ENCODE results near the gene CDC42BPB. TPM values are rescaled to one million over a fixed set of nuclear protein-coding genes. Genes with fewer than 3 reads are reported as not detected.

CDC42BPB gene
- total RNA-seq, 1 donor from 2014 or later = 64.6 TPM

- intact Hi-C loops (cut with DNase I) = no loop called here
- ATAC-seq (ENCODE audit: poor library complexity) (no peak), DNase-seq (no peak)
These were observed 113.9 kb downstream of the CDC42BPB start for GRCh38 chr14:102943454-102943853.

- no peak for ATAC-seq (ENCODE audit: poor library complexity)
- intact Hi-C loops (cut with DNase I) = no loop called here
- DNase-seq = no peak
These were observed 115.3 kb downstream of the CDC42BPB start for GRCh38 chr14:102942069-102942468.

DNA sequence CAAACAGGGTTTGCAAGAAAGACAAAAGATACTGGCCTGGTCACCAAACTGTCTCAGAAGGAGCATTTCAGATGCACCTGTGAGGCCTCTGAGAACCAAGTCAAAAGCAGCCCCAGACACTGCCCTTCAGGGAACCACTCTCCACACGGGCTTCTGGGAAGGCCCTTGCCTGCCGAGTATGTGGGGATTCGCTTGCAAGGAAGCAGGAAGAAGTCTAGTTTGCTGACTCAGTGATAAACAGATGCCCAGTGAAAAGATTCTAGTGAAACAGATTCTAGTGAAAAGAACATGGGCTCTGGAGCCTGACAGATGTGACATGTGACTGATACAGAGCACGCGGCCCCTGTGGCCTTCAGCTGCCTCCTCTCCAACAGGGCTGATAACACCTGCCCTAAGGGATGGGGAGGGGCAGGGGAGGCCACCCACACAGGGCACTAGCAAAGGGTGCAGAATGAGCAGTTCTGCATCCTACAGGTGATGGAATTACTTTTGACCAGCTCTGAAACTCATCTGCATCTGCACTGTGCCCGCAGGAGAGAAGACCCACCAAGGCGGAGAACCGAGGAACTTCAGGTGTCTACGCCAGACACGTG, 115.8 kb downstream of the CDC42BPB start:
- DNase-seq (no peak), ATAC-seq (ENCODE audit: poor library complexity) (no peak)
- intact Hi-C loops (cut with DNase I) = no loop called here

GRCh38 chr14:102940729-102941362, 116.5 kb downstream of the CDC42BPB start:
- DNase-seq = no peak
- no peak for ATAC-seq (ENCODE audit: poor library complexity)
- intact Hi-C loops (cut with DNase I) = no loop called here

DNA sequence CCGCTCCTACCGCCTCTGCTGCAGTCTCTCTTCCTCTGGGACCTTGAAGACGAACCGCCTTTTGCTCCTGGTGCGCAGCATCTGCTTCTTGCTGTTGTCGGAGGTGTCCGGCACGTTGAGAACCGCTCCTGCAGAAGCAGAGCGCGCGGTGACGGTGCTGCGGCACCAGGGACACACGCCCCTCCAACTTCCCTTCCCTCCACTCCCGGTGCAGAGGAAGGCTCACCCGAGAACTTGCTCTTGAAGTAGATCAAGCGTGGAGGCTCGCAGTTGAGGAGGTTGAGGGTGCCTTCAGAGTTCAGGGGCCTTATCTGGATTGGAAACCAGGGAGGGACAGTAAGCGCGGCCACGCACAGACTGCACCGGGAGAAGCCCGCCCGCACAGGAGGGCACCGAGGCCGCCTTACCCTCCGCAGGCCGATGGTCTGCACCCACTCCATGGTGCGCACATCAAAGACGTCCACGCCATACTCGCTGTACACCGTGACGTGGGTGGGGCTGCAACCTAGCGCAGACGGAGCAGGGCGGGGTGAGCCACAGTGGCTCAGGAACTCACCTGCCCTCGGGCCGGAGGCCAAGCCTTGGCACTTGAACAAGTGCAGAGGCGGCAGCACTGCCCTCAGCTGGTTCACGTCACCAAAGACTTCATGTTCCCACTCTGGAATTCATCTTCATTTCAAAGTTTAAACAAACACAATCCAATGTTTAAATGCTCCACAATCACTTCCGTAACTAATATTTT, 117.4 kb downstream of the CDC42BPB start:
- DNase-seq (no peak), ATAC-seq (ENCODE audit: poor library complexity) (peak; percentile 48)
- intact Hi-C loops (cut with DNase I) = no loop called here

GRCh38 chr14:102939329-102939728, 118.0 kb downstream of the CDC42BPB start:
- DNase-seq (peak; percentile 43), ATAC-seq (ENCODE audit: poor library complexity) (no peak)
- intact Hi-C loops (cut with DNase I) = no loop called here

DNA sequence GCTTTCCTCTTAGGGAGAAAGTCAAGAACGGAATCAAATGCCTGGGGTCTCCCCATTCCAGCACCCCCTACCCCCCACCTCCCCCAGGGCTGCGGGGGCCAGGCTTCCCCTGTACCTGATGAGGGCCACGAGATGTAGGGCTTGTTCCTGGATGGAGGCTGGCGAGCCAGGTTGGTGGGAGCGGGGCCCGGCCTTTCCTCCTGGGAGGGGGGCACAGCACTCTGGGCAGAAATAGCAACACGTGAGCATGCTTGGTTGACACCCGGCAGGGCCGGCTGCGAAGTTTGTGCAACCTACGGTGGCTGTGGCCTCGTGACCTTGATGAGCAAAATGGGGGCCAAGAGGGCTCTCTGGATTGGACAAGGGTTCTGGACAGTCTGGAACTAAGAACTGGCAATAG, 119.2 kb downstream of the CDC42BPB start:
- DNase-seq (peak; percentile 15), ATAC-seq (ENCODE audit: poor library complexity) (no peak)
- intact Hi-C loops (cut with DNase I) = no loop called here

DNA sequence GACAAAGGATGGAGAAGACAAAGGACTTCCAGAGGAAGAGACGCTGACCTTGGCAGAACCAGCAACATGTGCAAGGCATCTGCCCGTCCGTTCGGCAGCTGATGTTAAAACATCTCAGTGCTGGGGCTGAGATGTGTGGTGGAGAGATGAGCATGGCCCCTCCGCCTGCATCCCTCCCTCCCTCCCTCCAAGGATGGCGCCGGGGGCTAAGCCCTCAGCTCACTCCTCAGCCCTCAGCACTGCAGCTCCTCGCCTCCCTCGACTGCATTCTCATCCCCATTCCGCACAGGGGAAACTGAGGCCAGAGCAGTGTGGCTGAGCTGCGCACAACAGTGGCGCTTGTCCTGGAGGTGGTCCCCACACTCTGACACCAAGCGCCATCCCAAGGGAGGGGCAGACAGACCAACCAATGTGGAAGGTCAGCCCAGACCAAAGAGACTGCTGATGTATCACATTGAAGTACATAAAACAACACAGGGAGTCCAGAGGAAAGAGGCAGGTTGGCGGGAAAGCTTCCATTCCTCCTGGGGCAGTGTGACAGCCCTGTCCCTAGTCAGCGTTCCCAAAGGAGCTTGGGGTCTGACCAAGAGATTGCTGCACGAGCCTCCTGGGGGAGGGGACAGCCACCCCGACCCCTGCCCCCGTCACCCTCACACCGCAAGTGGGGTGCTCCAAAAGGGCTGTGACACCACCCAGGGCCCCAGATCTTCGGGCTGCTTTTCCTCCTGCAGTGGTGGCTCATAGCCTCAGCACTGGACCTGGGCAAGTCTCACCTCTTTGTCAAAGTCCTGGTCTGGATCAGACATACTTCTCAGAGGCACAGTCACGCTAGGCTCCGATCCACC, 119.8 kb downstream of the CDC42BPB start:
- no peak for DNase-seq
- no peak for ATAC-seq (ENCODE audit: poor library complexity)

GRCh38 chr14:102935756-102936155, 121.6 kb downstream of the CDC42BPB start:
- intact Hi-C loops (cut with DNase I) = no loop called here
- no peak for ATAC-seq (ENCODE audit: poor library complexity)
- no peak for DNase-seq

More for the DNA sequence above, 119.8 kb downstream of the CDC42BPB start:
- intact Hi-C loops (cut with DNase I) = no loop called here

GRCh38 chr14:102933618-102934231, 123.6 kb downstream of the CDC42BPB start:
- no peak for ATAC-seq (ENCODE audit: poor library complexity)
- intact Hi-C loops (cut with DNase I) = no loop called here
- DNase-seq = no peak

DNA sequence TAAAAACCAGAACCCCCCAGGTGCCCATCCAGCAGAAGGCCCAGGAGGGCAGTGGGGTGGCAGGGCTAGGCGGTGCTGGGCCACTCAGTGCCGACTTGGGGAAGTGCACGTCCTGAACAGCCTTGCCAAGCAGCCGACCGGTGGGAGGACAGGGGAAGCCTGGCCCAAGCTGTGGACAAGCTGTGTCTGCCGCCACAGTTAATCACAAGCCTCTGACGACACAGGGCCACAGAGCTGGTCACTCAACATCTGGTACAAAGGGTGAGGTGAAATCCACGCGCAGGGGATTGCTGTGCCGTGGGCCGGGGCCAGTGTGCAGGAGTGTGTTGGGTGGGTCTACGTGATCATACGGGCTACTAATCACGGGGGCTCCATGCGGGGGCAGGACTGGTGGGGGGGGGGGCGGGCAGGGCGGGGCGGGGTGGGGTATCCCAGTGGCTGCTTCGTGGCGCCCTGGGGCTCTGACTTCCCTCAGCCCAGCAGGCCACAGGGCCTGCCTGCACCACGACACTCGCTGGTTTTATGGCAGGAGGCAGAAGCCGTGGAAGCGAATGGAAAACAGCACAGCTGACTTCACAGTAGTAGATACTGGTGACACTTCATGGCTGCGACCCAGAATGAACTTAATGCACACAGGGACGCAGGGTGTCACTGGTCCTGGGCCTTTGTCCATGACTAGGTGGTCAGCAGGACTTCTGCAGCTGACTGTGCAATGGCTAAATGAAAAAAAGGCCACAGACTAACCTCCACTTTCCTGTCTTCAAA, 124.7 kb downstream of the CDC42BPB start:
- intact Hi-C loops (cut with DNase I) = no loop called here
- ATAC-seq (ENCODE audit: poor library complexity) (no peak), DNase-seq (peak; percentile 29)

DNA sequence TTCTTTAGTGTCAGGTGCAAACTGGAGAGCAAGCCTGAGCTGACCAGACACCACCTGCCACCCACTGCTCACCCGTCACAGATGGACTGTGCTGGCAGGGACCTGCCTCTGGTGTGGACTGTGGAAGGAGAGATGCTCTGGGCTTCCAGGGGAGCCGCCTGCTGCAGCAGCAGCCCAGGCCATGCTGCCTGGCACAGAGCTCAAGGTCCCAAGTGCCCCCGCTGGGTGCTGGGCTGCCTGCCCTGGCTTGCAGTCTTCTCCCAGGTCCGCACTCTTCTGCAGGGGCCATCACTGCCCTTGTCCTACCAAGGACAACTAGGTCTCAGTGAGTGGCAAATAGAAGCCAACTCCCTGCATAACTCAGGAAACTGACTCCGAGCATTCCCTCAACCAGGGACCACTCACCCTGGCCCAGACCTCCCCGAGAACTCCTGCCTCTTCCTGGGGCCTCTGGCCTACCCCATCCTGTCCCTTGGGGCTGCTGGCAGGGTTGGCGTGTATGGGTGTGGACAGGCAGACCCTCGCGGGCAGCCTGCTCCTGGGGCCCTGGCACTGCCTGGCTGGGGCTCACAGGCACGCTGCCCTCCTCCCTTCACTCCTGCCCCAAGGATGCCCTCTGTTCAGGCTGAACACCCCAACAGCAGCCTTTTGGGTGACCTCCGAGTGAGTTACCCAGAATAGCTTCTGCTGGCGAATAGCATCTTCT, 125.6 kb downstream of the CDC42BPB start:
- peak; percentile 34 for DNase-seq

GRCh38 chr14:102930753-102931579, 126.4 kb downstream of the CDC42BPB start:
- DNase-seq (peak; percentile 40), ATAC-seq (ENCODE audit: poor library complexity) (no peak)
- intact Hi-C loops (cut with DNase I) = no loop called here

More for the DNA sequence above, 125.6 kb downstream of the CDC42BPB start:
- ATAC-seq (ENCODE audit: poor library complexity) = no peak
- intact Hi-C loops (cut with DNase I) = no loop called here

- peak; percentile 10 for ATAC-seq (ENCODE audit: poor library complexity)
- intact Hi-C loops (cut with DNase I) = no loop called here
- peak; percentile 22 for DNase-seq
These were observed 127.1 kb downstream of the CDC42BPB start for GRCh38 chr14:102930138-102930752.

DNA sequence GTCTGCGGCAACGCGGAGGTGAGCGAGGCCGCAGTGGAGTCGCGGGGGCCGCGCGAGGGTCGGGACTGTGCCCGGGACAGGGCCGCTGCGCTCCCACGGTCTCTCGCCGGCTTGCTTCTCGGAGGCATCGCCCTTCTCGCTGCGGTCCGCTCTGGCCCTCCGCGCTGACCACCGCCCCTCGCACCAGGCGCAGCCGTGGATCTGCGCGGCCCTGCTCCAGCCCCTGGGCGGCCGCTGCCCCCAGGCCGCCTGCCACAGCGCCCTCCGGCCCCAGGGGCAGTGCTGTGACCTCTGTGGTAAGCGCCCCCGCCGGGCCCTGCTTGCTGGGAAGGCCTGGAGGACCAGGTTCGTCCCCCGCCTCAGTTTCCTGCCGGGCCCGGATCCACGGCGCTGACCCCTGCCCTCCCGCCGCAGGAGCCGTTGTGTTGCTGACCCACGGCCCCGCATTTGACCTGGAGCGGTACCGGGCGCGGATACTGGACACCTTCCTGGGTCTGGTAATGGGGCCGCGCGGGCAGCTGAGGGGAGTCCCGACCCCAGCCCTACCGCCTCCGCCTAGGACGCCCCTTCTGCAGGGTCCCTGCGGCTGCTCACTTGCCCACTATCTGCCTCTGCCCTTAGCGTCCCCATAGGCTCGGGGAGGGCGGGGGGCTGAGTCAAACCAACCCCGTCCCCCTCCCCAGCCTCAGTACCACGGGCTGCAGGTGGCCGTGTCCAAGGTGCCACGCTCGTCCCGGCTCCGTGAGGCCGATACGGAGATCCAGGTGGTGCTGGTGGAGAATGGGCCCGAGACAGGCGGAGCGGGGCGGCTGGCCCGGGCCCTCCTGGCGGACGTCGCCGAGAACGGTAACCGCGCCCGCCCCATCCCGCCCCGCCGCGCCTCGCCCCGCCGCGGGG, 127.9 kb downstream of the CDC42BPB start:
- intact Hi-C loops (cut with DNase I) = no loop called here
- peak; percentile 39 for DNase-seq
- ATAC-seq (ENCODE audit: poor library complexity) = peak; percentile 21

Measured in Right ventricle myocardium superior (tissue), 1 donor.